ENCODE data around the gene OR6X1. TPM values are rescaled to one million over a fixed set of nuclear protein-coding genes. Genes with fewer than 3 reads are reported as not detected.

The OR6X1 gene
- total RNA-seq, 1 donor from 2014 or later: not detected

DNA sequence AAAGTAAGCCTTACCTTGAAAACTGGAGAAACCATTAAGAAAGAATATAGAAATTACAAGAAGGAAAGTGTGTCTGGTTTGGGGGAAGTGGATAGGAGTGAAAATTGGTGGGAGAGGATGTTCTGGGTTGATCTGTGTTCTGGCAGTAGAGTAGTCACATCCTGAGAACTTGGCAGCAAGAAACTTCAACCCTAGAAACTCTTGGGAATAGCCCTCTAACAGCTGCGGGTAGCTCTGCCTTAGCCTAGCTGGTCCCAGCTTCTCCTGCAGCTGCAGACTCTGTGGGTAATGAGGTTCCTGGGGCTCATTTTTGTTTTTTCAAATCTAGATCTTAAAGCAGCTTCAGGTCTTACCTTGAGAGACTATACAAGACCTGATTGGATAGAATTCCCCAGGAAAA is 24.2 kb upstream of the OR6X1 start:
- Mint-ChIP-seq H3K4me1 (no peaks in the 10 kb centered on the region), H3K9me3 (no peaks in the 10 kb centered on the region), H3K36me3 (ENCODE audit: low read depth) (no peaks in the 10 kb centered on the region), H3K27me3 (peaks cover 11% of the 10 kb centered on the region), H3K27ac (no peak overlapping the region), H3K4me3 (no peak overlapping the region)
- intact Hi-C loops (cut with micrococcal nuclease): no loop called here
- DNase-seq: no peak
- no peak for TF ChIP-seq CTCF (IDR thresholded peaks at IDR 0.05)
- CTCF ChIA-PET: interaction anchor here (0.7 kb wide), 1 partner anchor 8 kb away, joined by 3 read pairs; no protein-coding TSS in a partner anchor
- POLR2A ChIA-PET: no interaction called here
- ATAC-seq (ENCODE audit: low read depth): no peak

DNA sequence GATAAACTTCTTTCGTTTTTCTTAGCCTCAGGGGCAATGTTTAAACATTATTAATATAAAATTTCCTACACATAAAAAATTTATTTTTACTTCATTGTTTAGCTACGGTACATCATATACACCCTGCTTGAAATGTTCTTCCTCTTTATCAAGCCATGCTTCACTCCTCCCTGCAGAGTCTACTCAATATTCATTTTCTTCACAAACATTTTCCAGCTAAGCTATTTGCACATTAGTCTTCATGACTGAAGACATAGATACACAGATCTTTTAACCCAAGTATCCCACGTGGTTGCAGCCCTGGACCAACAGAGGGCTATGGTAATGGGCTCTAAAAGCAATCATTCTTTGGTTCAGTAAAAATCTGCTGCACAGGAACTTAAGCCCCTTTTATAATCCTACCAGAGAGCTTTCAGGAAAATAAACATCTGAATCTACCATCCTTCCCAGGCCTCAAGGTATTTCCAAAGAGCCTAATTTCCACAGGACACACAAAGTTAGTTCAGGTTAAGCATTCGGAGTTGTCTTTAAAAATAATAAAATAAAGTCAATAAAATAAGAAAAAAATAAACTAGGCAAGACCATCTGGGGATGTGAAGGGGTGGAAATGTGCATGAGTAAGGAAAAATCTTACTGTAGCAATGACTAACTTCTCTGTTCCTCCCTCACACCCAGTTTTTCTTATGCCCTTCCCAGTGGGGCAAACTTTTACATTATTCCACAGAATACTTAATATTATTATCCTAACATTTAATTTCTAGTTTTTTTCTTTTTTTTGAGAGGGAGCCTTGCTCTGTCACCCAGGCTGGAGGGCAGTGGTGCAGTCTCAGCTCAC is 21.6 kb upstream of the OR6X1 start:
- ChIA-PET CTCF (no interaction called here), POLR2A (no interaction called here)
- no peak for TF ChIP-seq CTCF (IDR thresholded peaks at IDR 0.05)
- Mint-ChIP-seq H3K36me3 (ENCODE audit: low read depth) (no peaks in the 10 kb centered on the region), H3K4me1 (no peaks in the 10 kb centered on the region), H3K27ac (no peak overlapping the region), H3K27me3 (peaks cover 1% of the 10 kb centered on the region), H3K9me3 (peaks cover 6% of the 10 kb centered on the region), H3K4me3 (no peak overlapping the region)
- intact Hi-C loops (cut with micrococcal nuclease): no loop called here
- ATAC-seq (ENCODE audit: low read depth): no peak
- no peak for DNase-seq

- H3K27me3 Mint-ChIP-seq: no peaks in the 10 kb centered on the region
- DNase-seq (no peak), ATAC-seq (ENCODE audit: low read depth) (no peak)
- no peak overlapping the region for H3K27ac Mint-ChIP-seq
- no peaks in the 10 kb centered on the region for H3K4me1 Mint-ChIP-seq
- POLR2A ChIA-PET: no interaction called here
- intact Hi-C loops (cut with micrococcal nuclease): no loop called here
- TF ChIP-seq CTCF (IDR thresholded peaks at IDR 0.05): no peak
- H3K9me3 Mint-ChIP-seq: peaks cover 6% of the 10 kb centered on the region
- CTCF ChIA-PET: no interaction called here
- no peaks in the 10 kb centered on the region for H3K36me3 Mint-ChIP-seq (ENCODE audit: low read depth)
- no peak overlapping the region for H3K4me3 Mint-ChIP-seq
These were observed 21.0 kb upstream of the OR6X1 start for GRCh38 chr11:123775289-123775688.

DNA sequence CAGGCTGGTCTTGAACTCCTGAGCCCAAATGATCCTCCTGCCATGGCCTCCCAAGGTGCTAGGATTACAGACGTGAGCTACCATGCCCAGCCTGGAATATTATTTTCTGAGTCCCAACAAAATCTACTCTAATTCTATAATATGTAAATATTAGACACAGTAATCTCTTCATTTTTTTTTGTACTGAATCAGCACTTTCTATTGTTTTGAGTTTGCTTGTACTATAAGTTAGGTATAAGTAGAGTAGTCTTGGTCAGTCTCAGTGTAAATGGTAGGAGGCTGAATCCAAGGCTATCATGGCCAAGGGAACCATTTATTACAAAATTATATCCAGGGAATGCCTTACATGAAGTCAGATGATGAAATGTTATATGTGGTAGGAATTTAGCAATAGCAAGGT is 19.6 kb upstream of the OR6X1 start:
- H3K27me3 Mint-ChIP-seq: no peaks in the 10 kb centered on the region
- H3K4me3 Mint-ChIP-seq: no peak overlapping the region
- peaks cover 6% of the 10 kb centered on the region for H3K9me3 Mint-ChIP-seq
- CTCF ChIA-PET: no interaction called here
- intact Hi-C loops (cut with micrococcal nuclease): no loop called here
- H3K36me3 Mint-ChIP-seq (ENCODE audit: low read depth): no peaks in the 10 kb centered on the region
- POLR2A ChIA-PET: no interaction called here
- no peak overlapping the region for H3K27ac Mint-ChIP-seq
- H3K4me1 Mint-ChIP-seq: no peaks in the 10 kb centered on the region
- DNase-seq: no peak
- ATAC-seq (ENCODE audit: low read depth): no peak
- TF ChIP-seq CTCF (IDR thresholded peaks at IDR 0.05): no peak

DNA sequence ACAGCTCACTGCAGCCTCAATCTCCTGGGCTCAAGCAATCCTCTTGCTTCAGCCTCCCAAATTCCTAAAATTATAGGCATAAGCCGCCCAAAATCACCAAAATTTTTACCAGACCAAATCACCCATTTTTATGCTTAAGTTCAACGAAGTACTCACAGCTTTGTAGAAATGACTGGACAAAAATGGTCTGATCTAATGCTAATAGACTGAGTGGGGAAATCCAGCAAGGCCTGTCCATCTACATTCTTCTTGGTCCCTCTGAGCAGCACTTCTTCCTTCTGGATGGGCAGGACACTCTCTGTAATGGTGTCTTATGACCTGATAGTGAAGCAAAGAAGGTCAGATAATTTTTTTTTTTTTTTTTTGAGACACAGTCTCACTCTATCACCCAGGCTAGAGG is 18.7 kb upstream of the OR6X1 start:
- CTCF ChIA-PET: no interaction called here
- no peak for DNase-seq
- H3K27me3 Mint-ChIP-seq: peaks cover 2% of the 10 kb centered on the region
- intact Hi-C loops (cut with micrococcal nuclease): no loop called here
- H3K4me3 Mint-ChIP-seq: no peak overlapping the region
- no peaks in the 10 kb centered on the region for H3K36me3 Mint-ChIP-seq (ENCODE audit: low read depth)
- H3K9me3 Mint-ChIP-seq: peaks cover 6% of the 10 kb centered on the region
- POLR2A ChIA-PET: no interaction called here
- no peak overlapping the region for H3K27ac Mint-ChIP-seq
- H3K4me1 Mint-ChIP-seq: no peaks in the 10 kb centered on the region
- no peak for ATAC-seq (ENCODE audit: low read depth)
- no peak for TF ChIP-seq CTCF (IDR thresholded peaks at IDR 0.05)

Measured in activated B cell treated with CpG ODN at 0.5 μM for 24 hours (primary cell).